SK-N-SH (cell line): ENCODE results near the gene ARHGAP11B.
"Not testable (repeated sequence)": the region's sequence is repeated elsewhere in the genome, so short reads cannot be mapped to it uniquely, and the experiment has no call there.

Experiments
- CTCF ChIA-PET: fragments of 300-600, 350-600 bp; formaldehyde crosslinking; extraction: SDS; loops from one replicate; lab custom pipeline; 2021; lab: Yijun Ruan, JAX
- POLR2A ChIA-PET: fragments of 350-600 bp; sonication (Branson Sonifier 250); formaldehyde crosslinking; extraction: SDS; loops from one replicate; lab custom pipeline; 2020; ENCODE audit warnings: antibody characterized with exemption, inconsistent platforms; lab: Yijun Ruan, JAX
- DNase-seq: peaks from one replicate; pipeline ENCODE4 v3.0.0; 2012
- H2AFZ ChIP-seq: fragments of 200-600 bp; sonication (generic); 2 replicates; pipeline ENCODE4 v1.8.1; 2016; ENCODE audit warnings: antibody characterized with exemption, mild to moderate bottlenecking, low read depth
- H3F3A ChIP-seq: fragments of 200-600 bp; sonication (generic); replicated peaks from 2 replicates; pipeline ENCODE3; 2016; ENCODE audit warnings: antibody characterized with exemption, mild to moderate bottlenecking; ENCODE audit not compliant: insufficient read depth
- H3K27ac ChIP-seq, 2 experiments: fragments of 200-500 bp in 1 of 2; fragments of 200-600 bp in 1 of 2; sonication (Bioruptor generic) in 1 of 2; sonication (generic), shearing (Covaris generic) in 1 of 2; 2 replicates each; pipeline versions ENCODE4 v1.5.1 to v1.6.1; 2014 to 2016; ENCODE audit warnings: low read depth in 2 of 2, inconsistent platforms in 1 of 2, low read length in 1 of 2, mild to moderate bottlenecking in 1 of 2, mixed read lengths in 1 of 2
- H3K27me3 ChIP-seq: fragments of 200-600 bp; sonication (generic), shearing (Covaris generic); 2 replicates; pipeline ENCODE4 v1.6.1; 2016; ENCODE audit warnings: mixed run types; ENCODE audit not compliant: insufficient read depth
- H3K36me3 ChIP-seq, 2 experiments: fragments of 200-500 bp in 1 of 2; fragments of 200-600 bp in 1 of 2; sonication (Bioruptor generic) in 1 of 2; sonication (generic) in 1 of 2; replicated peaks in 1 of 2; 2 replicates each; pipeline versions ENCODE3 to v1.5.1; 2014 to 2016; ENCODE audit warnings: low read length in 1 of 2, mild to moderate bottlenecking in 1 of 2; ENCODE audit not compliant: insufficient read depth in 2 of 2, control insufficient read depth in 1 of 2
- H3K4me1 ChIP-seq, 2 experiments: fragments of 200-500 bp in 1 of 2; fragments of 200-600 bp in 1 of 2; sonication (Bioruptor generic) in 1 of 2; sonication (generic), shearing (Covaris generic) in 1 of 2; 2 replicates each; pipeline versions ENCODE4 v1.5.1 to v1.6.1; 2014 to 2016; ENCODE audit warnings: low read depth in 1 of 2, low read length in 1 of 2, mixed run types in 1 of 2; ENCODE audit not compliant: insufficient read depth in 2 of 2, control insufficient read depth in 1 of 2
- H3K4me2 ChIP-seq: fragments of 200-600 bp; sonication (generic), shearing (Covaris generic); 2 replicates; pipeline ENCODE4 v1.6.1; 2017; ENCODE audit warnings: mixed run types
- H3K4me3 ChIP-seq, 2 experiments: fragments of 200-500 bp in 1 of 2; fragments of 200-600 bp in 1 of 2; sonication (Bioruptor generic) in 1 of 2; sonication (generic), shearing (Covaris generic) in 1 of 2; 2 replicates each; pipeline versions ENCODE4 v1.5.1 to v1.8.1; 2014 to 2016; ENCODE audit warnings: low read depth in 2 of 2, inconsistent platforms in 1 of 2, low read length in 1 of 2, mild to moderate bottlenecking in 1 of 2, mixed read lengths in 1 of 2, moderate library complexity in 1 of 2
- H3K79me2 ChIP-seq: fragments of 200-600 bp; sonication (generic); 2 replicates; pipeline ENCODE4 v1.8.1; 2017; ENCODE audit warnings: mild to moderate bottlenecking; ENCODE audit not compliant: insufficient read depth
- H3K9ac ChIP-seq: fragments of 200-600 bp; sonication (generic); 2 replicates; pipeline ENCODE4 v1.6.1; 2017; ENCODE audit warnings: mixed run types
- H3K9me2 ChIP-seq: fragments of 200-600 bp; sonication (generic); 2 replicates; pipeline ENCODE4 v1.6.1; 2017; ENCODE audit warnings: mixed run types
- H3K9me3 ChIP-seq: fragments of 200-600 bp; sonication (generic); 2 replicates; pipeline ENCODE4 v1.6.1; 2017; ENCODE audit warnings: mixed run types, mild to moderate bottlenecking, moderate library complexity
- H4K20me1 ChIP-seq: fragments of 200-600 bp; sonication (generic); 2 replicates; pipeline ENCODE4 v1.6.1; 2017; ENCODE audit warnings: mild to moderate bottlenecking, mixed run types; ENCODE audit not compliant: insufficient read depth
- CHD2 ChIP-seq: fragments of 150-350 bp; IDR thresholded peaks from 2 replicates; pipeline ENCODE4 v1.6.1; 2018; ENCODE audit warnings: low read length; ENCODE audit not compliant: partially characterized antibody
- EP300 ChIP-seq, 2 experiments: IDR thresholded peaks; 2 replicates each; pipeline versions ENCODE4 v1.4.0 to v1.6.1; 2012; ENCODE audit warnings: borderline replicate concordance in 1 of 2, low read depth in 1 of 2, low read length in 1 of 2
- FOXM1 ChIP-seq: IDR thresholded peaks from 2 replicates; pipeline ENCODE4 v1.4.0; 2012; ENCODE audit warnings: low read depth, mild to moderate bottlenecking
- GABPA ChIP-seq: IDR thresholded peaks from 2 replicates; pipeline ENCODE4 v1.4.0; 2012; ENCODE audit warnings: low read depth, mild to moderate bottlenecking
- MXI1 ChIP-seq: IDR thresholded peaks from 2 replicates; pipeline ENCODE4 v1.6.1; 2012; ENCODE audit warnings: mild to moderate bottlenecking, low read depth, low read length, improper control_type of control experiment
- SIN3A ChIP-seq: IDR thresholded peaks from 2 replicates; pipeline ENCODE4 v1.6.1; 2012; ENCODE audit warnings: low read depth, mild to moderate bottlenecking, low read length, moderate library complexity, borderline replicate concordance
- TAF1 ChIP-seq: IDR thresholded peaks from 2 replicates; pipeline ENCODE4 v1.6.1; 2012; ENCODE audit warnings: low read depth, mild to moderate bottlenecking, low read length, moderate library complexity, borderline replicate concordance
- TCF12 ChIP-seq: IDR thresholded peaks from 2 replicates; pipeline ENCODE4 v1.4.0; 2012
- YY1 ChIP-seq: IDR thresholded peaks from 2 replicates; pipeline ENCODE4 v1.4.0; 2012; ENCODE audit warnings: low read depth, mild to moderate bottlenecking
- WGBS: methylation state at CpG from one replicate; pipeline ENCODE4 v1.1.6; 2017; ENCODE audit warnings: low lambda C conversion rate; 5-methylcytosine and 5-hydroxymethylcytosine counted together
- TF ChIP-seq, protein P1 (sequence below): IDR thresholded peaks from 2 replicates; pipeline ENCODE4 v1.4.0; 2012; ENCODE audit warnings: low read depth, borderline replicate concordance
- TF ChIP-seq, protein P2 (sequence below): IDR thresholded peaks from 2 replicates; pipeline ENCODE4 v1.4.0; 2012; ENCODE audit warnings: low read depth

ARHGAP11B gene

DNA sequence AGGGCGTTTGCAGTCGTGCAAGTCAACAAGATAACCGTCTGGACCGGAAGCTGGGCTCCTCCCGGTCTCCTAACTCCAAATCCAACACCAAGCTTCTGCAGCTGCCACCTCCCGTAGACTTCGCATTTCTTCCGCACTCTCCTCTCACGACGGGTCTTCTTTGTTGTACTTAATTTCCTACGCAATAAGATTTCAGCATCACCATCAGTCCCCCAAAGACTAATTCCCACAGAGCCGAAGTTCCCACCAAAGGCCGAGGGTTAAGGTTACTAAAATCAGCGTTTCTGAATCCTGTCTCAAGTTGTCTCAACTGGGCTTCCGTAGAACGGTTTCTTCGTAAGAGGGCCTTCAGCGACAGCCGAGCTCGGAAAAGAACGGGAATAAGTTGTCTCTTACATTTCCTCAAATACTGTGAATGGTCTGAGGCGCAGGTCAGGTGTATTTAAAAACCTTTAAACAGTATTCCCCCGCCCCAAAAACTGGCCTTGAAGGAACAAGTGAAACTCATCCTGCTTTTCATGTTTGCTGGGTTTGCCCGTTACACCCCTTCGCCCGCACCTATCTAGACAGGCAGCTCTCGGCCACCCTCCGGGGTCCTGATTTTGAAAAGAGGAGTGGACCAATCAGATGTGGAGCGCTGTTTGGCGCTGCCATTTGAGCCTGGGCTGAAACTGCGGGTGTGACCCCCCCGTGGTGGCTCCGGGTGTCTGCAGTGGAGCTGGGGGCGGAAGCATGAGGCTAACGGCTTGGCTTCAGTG, at the start of gene ARHGAP11B:
Gene ARHGAP11B (plus strand): TSS at position 693 of the 758 bp plus-strand sequence.
- 1% methylated on average over 27 of the region's 35 CpGs for WGBS
- POLR2A ChIA-PET = interaction anchor here (1.0 kb wide), 1 partner anchor 1989 kb away, joined by 4 read pairs; no protein-coding TSS in a partner anchor

DNA sequence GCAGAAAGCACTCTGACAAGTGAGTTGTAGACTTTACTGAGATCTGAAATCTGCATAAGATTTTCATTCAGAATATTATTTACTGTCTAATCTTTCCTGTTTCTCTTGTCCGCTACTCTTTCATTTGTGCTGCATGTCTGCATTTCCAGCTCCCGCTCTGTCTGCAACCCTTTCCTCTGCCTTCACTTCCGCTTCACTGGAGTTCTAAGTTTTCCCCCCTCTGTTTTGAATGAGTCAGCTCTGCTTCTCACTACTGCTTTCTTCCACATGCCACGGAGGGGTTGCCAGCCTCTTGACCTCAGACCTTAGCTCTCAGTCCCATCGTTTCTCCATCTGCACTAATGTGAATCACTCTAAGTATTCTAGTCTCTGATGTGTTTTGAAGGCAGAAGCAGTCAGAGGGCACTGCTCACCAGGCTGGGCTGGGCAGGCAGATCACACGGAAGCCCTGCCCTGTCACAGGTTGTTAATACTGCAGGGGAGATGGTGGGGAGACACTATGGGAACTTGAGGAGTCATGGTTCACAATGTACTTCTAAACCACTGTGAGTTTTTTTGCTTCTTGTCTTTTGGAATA, 46.4 kb upstream of the ARHGAP11B start:
- H2AFZ ChIP-seq, DNase-seq, POLR2A ChIA-PET, H3K9ac ChIP-seq, H3K79me2 ChIP-seq, H3K36me3 ChIP-seq, H3K4me3 ChIP-seq, H3K9me2 ChIP-seq, H3K9me3 ChIP-seq, H3K4me1 ChIP-seq, H3K4me2 ChIP-seq, CTCF ChIA-PET, H3K27ac ChIP-seq, H4K20me1 ChIP-seq, H3K27me3 ChIP-seq, H3F3A ChIP-seq: not testable (repeated sequence)
- WGBS = no CpG with 5 or more reads among the region's 6 CpGs

More for the DNA sequence above, at the start of gene ARHGAP11B:
- H3K4me1 ChIP-seq, H4K20me1 ChIP-seq, H3K36me3 ChIP-seq, H3F3A ChIP-seq, H3K9me3 ChIP-seq, CTCF ChIA-PET, H3K9me2 ChIP-seq, H3K27me3 ChIP-seq: not testable (repeated sequence)
- Histone ChIP-seq H2AFZ (peak within 1 kb of the TSS; percentile 86), H3K79me2 (peaks cover 63% of the 10 kb centered on the region), H3K4me2 (peak within 1 kb of the TSS; percentile 79), H3K9ac (peak within 1 kb of the TSS; percentile 96), H3K4me3 (peak within 1 kb of the TSS; percentile 64 to 86), H3K27ac (peak within 1 kb of the TSS; percentile 93 to 97)
- TF ChIP-seq, protein P1, sequence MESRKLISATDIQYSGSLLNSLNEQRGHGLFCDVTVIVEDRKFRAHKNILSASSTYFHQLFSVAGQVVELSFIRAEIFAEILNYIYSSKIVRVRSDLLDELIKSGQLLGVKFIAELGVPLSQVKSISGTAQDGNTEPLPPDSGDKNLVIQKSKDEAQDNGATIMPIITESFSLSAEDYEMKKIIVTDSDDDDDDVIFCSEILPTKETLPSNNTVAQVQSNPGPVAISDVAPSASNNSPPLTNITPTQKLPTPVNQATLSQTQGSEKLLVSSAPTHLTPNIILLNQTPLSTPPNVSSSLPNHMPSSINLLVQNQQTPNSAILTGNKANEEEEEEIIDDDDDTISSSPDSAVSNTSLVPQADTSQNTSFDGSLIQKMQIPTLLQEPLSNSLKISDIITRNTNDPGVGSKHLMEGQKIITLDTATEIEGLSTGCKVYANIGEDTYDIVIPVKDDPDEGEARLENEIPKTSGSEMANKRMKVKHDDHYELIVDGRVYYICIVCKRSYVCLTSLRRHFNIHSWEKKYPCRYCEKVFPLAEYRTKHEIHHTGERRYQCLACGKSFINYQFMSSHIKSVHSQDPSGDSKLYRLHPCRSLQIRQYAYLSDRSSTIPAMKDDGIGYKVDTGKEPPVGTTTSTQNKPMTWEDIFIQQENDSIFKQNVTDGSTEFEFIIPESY = 0 out of 2 replicates have a peak, but pooled peaks have one; percentile 65
- peak; percentile 70; the same call in 1 of the 2 replicates for TF ChIP-seq SIN3A
- peak; percentile 39 for TF ChIP-seq GABPA
- TF ChIP-seq FOXM1 = peak; percentile 96
- 0 out of 2 replicates have a peak, but pooled peaks have one; percentile 63 for TF ChIP-seq YY1
- peak; percentile 81 for TF ChIP-seq MXI1
- TF ChIP-seq, protein P2, sequence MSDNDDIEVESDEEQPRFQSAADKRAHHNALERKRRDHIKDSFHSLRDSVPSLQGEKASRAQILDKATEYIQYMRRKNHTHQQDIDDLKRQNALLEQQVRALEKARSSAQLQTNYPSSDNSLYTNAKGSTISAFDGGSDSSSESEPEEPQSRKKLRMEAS = peak; percentile 69; the same call in 1 of the 2 replicates
- 0 out of 2 replicates have a peak, but pooled peaks have one; percentile 26 for TF ChIP-seq TAF1
- TF ChIP-seq CHD2 = peak; percentile 25
- TF ChIP-seq TCF12 = 0 out of 2 replicates have a peak, but pooled peaks have one; percentile 11
- peak in 1 of 2 experiments; percentile 18; a peak in 1 of 4 replicates for TF ChIP-seq EP300 (IDR thresholded peaks at IDR 0.05; ENCODE audit: borderline replicate concordance in 1 of 2, low read depth in 1 of 2, low read length in 1 of 2)
- peak; percentile 84 for DNase-seq

DNA sequence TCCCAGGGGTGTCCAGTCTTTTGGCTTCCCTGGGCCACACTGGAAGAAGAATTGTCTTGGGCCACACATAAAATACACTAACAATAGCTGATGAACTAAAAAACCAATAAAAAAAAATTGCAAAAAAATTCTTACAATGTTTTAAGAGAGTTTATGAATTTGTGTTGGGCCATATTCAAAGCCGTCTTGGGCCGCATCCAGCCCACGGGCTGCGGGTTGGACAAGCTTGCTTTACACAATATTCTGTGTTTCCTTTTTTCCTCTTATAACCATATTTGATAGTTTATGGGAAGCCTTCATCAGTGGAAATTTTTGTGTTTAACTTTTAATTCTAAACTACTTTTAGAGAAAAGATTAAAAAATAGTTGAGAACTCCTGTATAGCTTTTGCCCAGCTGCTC, 45.2 kb upstream of the ARHGAP11B start:
- H3K79me2 ChIP-seq, H3K9me2 ChIP-seq, CTCF ChIA-PET, H3K36me3 ChIP-seq, H3F3A ChIP-seq, H2AFZ ChIP-seq, H3K4me3 ChIP-seq, H3K27ac ChIP-seq, DNase-seq, H3K27me3 ChIP-seq, POLR2A ChIA-PET, H4K20me1 ChIP-seq, H3K9ac ChIP-seq, H3K9me3 ChIP-seq, H3K4me2 ChIP-seq, H3K4me1 ChIP-seq: not testable (repeated sequence)
- WGBS = no CpG with 5 or more reads among the region's 4 CpGs
